ENCODE results near the gene NBEAL1.
"Not testable (repeated sequence)": the region's sequence is repeated elsewhere in the genome, so short reads cannot be mapped to it uniquely, and the experiment has no call there.

The NBEAL1 gene

DNA sequence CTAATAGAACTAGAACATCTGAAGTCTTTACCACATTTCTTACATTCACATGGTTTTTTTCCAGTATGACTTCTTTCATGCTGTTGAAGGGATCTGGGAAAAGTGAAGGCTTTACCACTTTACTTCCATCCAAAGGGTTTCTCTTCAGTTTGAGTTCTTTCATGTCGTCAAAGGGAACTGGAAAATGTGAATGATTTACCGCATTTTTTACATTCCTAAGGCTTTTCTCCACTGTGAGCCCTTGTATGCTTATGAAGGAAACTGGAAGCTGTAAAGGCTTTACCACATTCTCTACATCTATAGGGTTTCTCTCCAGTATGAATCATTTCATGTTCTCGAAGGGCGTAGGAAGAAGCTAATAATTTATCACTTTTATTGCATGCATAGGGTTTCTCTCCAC, 46.7 kb downstream of the NBEAL1 start:
- TF ChIP-seq GATA1 (IDR thresholded peaks at IDR 0.05; ENCODE audit: low read depth, low read length) (no peak), POLR2A (IDR thresholded peaks at IDR 0.05; ENCODE audit: low read length) (no peak)
- DNase-seq, result no peak

DNA sequence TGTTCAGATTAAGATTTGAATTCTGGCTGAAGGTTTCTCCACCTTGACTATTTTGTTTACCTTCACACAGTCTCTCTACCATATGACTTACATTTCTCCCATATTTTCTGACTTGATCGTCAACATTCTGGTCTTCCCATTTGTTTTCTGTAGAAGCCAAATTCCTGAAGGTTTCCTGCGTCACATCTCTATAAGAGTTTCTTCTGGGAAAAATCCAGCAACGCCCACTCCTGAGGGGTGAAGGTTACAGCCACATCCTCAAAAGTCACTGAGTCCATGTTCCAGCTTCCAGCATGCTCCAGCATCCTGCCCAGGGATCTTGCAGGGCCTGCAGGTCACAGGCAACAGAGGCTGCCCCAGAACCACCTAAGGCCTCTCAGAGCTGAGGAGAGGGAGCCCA, 47.5 kb downstream of the NBEAL1 start:
- TF ChIP-seq POLR2A (IDR thresholded peaks at IDR 0.05; ENCODE audit: low read length), result no peak
- TF ChIP-seq GATA1 (IDR thresholded peaks at IDR 0.05; ENCODE audit: low read depth, low read length), result no peak
- no peak for DNase-seq

DNA sequence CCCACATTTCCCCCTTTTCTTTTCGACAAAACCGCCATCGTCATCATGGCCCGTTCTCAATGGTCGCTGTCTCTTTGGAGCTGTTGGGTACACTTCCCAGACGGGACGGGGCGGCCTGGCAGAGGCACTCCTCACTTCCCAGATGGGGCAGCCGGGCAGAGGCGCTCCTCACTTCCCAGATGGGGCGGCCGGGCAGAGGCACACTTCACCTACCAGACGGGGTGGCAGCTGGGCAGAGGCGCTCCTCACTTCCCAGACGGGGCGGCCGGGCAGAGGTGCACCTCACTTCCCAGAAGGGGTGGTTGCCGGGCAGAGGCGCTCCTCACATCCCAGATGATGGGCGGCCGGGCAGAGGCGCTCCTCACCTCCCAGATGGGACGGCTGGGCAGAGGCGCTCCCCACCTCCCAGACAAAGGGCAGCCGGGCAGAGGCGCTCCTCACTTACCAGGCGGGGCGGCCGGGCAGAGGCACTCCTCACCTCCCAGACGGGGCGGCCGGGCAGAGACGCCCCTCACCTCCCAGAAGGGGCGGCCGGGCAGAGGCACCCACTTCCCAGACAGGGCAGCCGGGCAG, 51.9 kb downstream of the NBEAL1 start:
- not testable (repeated sequence) for DNase-seq

DNA sequence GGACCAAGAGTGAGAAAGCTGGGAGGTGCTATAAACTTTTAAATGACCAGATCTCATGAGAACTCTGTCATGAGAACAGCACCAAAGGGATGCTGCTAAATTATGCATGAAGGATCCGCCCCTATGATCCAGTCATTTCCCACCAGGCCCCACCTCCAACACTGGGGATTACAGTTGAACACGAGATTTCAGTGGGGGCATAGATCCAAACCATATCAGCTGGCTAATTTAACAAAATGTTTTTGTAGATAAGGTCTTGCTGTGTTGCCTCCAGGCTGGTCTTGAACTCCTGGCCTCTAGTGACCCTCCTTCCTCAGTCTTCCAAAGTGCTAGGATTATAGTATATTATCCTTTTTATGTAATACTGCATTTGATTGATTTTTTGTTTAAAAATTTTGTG, 56.0 kb downstream of the NBEAL1 start:
- no peak for TF ChIP-seq GATA1 (IDR thresholded peaks at IDR 0.05; ENCODE audit: low read depth, low read length)
- no peak for TF ChIP-seq POLR2A (IDR thresholded peaks at IDR 0.05; ENCODE audit: low read length)
- DNase-seq, result peak; percentile 57 to 83

DNA sequence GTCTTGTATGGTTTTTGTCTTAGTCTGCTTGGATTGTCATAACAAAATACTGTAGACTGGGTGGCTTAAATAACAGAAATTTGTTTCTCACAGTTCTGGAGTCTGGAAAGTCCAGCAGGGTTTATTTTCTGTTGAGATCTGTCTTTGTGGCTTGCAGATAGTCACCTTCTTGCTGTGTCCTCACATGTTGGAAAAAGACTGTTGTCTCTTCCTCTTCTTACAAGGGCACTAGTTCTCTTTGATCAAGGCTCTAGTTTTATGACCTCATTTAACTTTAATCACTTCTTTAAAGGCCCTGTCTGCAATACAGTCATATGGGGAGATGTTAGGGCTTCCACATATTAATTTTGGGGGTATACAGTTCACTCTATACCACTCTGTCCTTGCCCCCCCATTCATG, 56.5 kb downstream of the NBEAL1 start:
- no peak for TF ChIP-seq GATA1 (IDR thresholded peaks at IDR 0.05; ENCODE audit: low read depth, low read length)
- TF ChIP-seq POLR2A (IDR thresholded peaks at IDR 0.05; ENCODE audit: low read length), result no peak
- peak; percentile 16 to 33 for DNase-seq

DNA sequence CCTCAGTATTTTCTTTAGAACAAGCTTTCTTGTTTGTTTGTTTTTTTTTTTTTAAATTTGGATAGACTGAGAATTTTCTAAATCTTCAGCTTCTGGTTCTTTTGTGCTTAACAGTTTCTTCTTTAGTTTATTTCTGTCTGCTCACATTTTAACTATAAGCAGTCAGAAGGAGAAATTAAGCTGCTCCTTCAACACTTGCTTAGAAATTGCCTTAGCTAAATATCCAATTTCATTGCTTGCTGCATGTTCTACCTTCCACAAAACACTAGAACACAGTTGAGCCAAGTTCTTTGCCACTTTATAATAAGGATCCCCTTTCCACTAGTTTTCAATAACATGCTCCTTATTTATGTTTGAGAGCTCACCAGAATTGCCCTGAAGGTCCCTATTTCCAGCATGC, 57.7 kb downstream of the NBEAL1 start:
- DNase-seq, result no peak
- no peak for TF ChIP-seq POLR2A (IDR thresholded peaks at IDR 0.05; ENCODE audit: low read length)
- TF ChIP-seq GATA1 (IDR thresholded peaks at IDR 0.05; ENCODE audit: low read depth, low read length), result no peak

DNA sequence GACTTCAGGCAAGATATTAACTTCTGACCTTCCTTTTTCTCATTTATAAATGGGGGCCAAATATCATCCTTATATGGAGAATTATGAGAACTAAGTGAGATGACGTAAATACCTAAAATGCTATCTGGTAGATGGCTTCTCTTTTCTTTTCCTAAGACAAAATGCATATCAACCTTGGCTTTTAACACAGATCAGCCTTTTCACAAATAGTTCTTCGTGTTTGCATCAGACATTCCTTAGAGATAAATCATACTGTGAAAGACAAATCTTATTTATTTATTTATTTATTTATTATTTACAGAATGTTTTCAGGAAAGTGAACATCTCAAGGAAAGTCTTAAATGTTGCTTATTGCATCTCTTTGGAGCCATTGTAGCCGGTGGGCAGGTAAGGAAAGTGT, 62.8 kb downstream of the NBEAL1 start:
- TF ChIP-seq GATA1 (IDR thresholded peaks at IDR 0.05; ENCODE audit: low read depth, low read length) (no peak), POLR2A (IDR thresholded peaks at IDR 0.05; ENCODE audit: low read length) (no peak)
- DNase-seq, result no peak

DNA sequence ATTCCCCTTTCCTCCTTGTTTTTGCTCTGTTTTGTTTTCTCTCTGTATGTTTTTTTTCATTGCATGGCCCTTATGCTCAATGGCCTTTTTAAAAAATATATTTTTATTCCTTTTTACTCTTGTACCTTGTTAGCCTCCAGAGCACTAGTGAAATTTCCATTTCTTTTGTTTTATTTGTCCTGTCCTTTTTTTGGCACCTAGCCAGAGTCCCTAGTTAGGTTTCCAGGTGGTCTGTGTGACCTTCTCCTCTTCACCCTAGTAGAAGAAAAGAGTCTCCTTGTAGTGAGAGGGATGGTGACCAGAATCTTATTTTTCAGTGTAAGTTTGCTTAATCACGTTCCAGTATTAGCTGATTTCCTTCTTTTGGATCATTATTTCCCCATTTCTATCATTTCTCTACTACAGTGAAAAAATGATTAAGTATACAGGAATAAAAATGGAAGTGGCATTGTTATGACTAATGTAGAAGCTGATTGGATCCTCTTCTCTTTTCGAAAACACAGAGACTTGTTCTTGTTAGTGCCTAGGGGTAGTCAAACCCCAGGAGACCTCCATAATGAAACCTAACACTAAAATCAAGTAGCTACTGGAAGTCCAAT, 65.9 kb downstream of the NBEAL1 start:
- TF ChIP-seq POLR2A (IDR thresholded peaks at IDR 0.05; ENCODE audit: low read length) (no peak), GATA1 (IDR thresholded peaks at IDR 0.05; ENCODE audit: low read depth, low read length) (no peak)
- DNase-seq, result no peak

DNA sequence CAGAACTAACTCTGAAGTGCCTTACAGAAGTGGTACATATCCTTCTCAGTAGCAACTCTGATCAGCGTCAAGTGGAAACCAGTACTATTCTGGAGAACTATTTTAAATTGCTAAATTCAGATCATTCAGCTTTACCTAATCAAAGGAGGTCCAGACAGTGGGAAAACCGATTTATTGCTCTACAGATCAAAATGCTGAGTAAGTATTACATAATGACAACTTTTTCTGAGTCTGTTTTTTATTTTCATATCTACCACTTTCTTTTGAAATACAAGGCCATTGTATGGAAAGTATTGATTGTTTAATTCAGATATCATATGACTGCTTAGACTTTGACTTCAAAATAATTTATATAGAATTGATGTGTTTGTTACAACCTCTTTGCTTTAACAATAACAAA, 68.7 kb downstream of the NBEAL1 start:
- no peak for TF ChIP-seq POLR2A (IDR thresholded peaks at IDR 0.05; ENCODE audit: low read length)
- no peak for DNase-seq

DNA sequence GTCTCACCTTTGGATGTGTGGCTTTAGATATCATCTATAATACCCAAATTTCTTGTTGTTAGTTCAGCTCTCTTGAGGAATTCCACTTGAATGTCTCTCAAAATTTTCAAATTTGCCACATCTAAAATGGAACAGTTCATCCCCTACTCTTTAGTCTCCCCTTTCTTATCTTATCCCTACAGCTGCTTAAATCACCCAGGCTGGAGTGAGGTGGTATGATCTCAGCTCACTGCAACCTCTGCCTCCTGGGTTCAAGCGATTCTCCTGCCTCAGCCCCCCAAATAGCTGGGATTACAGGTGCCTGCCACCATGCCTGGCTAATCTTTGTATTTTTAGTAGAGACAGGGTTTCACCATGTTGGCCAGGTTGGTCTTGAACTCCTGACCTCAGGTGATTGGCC, 71.7 kb downstream of the NBEAL1 start:
- DNase-seq, result peak; percentile 58 to 59

DNA sequence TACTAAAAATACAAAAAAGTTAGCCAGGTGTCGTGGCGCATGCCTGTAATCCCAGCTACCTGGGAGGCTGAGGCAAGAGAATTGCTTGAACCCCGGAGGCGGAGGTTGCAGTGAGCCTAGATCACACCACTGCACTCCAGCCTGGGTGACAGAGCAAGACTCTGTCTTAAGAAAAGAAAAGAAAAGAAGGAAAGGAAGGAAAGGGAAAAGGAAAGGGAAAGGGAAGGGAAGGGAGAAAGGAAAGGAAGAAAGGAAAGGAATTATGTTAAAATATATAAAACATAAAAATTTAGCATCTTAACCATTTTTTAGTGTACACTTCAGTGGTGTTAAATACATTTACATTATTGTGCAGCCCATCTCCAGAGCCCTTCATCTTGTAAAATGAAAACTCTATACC, 76.0 kb downstream of the NBEAL1 start:
- not testable (repeated sequence) for DNase-seq

DNA sequence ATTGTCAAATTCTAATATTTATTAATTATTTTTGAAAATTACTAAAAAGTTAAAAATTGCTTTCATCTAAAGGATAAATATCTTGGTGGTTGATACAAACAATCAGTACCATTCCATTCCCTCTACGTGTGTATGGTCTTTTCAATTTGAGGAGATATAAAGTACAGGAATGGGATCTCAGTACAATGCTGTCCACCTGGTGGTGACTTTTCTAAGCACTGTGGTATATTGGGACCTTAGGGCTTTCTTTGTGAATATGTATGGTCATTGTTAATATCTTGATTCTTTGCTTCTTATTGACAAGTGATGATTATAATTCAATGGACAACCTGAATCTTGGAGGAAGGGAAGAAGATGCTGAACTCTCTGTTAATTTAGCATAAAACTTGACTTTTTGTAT, 83.1 kb downstream of the NBEAL1 start:
- DNase-seq, result peak; percentile 21 to 30
- TF ChIP-seq GATA1 (IDR thresholded peaks at IDR 0.05; ENCODE audit: low read depth, low read length), result no peak
- no peak for TF ChIP-seq POLR2A (IDR thresholded peaks at IDR 0.05; ENCODE audit: low read length)

DNA sequence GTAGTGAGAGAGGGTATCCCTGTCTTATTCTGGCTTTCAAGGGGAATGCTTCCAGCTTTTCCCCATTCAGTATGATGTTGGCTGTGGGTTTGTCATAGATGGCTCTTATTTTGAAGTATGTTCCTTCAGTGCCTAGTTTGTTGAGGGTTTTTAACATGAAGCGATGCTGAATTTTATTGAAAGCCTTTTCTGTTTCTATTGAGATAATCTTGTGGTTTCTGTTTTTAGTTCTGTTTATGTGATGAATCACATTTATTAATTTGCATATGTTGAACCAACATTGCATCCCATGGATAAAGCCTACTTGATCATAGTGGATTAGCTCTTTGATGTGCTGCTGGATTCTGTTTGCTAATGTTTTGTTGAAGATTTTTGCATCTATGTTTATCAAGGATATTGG, 87.7 kb downstream of the NBEAL1 start:
- DNase-seq, result not testable (repeated sequence)

DNA sequence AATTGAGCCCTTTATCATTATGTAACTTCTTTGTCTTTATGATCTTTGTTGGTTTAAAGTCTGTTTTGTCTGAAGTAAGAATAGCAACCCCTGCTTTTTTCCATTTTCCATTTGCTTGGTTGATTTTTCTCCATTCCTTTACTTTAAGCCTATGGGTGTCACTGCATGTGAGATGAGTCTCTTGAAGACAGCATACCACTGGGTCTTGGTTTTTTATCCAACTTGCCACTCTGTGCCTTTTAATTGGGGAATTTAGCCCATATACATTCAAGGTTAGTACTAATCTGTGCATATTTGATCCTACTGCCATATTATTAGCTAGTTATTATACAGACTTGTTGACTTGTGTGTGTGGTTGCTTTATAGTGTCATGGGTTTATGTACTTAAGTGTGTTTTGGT, 89.6 kb downstream of the NBEAL1 start:
- TF ChIP-seq POLR2A (IDR thresholded peaks at IDR 0.05; ENCODE audit: low read length), result no peak
- TF ChIP-seq GATA1 (IDR thresholded peaks at IDR 0.05; ENCODE audit: low read depth, low read length), result no peak
- DNase-seq, result peak; percentile 11 to 17

DNA sequence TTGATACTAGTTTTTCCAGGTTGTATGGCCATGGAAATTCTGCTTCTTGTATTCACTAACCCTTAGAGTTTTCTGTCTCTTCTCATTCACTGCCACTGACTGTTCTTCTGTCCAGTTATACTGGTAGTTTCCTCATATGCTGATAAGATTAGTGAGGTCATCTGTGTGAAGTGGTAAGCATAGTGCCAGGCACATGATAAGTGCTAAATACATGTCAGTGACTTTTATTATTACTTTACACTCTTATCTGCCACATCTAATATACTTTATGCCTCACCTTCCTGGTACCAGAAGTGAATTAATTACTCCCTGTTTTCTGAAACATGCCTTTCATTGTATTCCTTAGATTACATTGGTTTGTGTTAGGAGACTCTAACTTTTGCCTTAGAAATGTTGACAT, 91.3 kb downstream of the NBEAL1 start:
- no peak for TF ChIP-seq POLR2A (IDR thresholded peaks at IDR 0.05; ENCODE audit: low read length)
- no peak for TF ChIP-seq GATA1 (IDR thresholded peaks at IDR 0.05; ENCODE audit: low read depth, low read length)
- peak; percentile 46 to 50 for DNase-seq

DNA sequence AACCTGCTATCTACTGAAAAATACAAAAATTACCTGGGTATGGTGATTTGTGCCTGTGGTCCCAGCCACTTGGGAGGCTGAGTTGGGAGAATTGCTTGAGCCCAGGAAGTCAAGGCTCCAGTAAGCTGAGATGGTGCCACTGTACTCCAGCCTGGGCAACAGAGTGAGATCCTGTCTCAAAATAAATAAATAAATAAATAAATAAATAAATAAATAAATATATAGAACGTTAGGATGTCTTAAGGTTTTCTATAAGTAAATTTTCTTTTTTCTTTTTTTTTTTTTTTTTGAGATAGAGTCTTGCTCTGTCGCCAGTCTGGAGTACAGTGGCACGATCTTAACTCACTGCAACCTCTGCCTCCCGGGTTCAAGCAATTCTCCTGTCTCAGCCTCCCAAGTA, 95.8 kb downstream of the NBEAL1 start:
- not testable (repeated sequence) for DNase-seq

Measured in erythroblast (primary cell).